ENCODE results near the gene TUBB3.

TUBB3 gene

GRCh38 chr16:89957216-89957785, 34.2 kb downstream of the TUBB3 start:
- Histone ChIP-seq H3K9me3 (replicated peaks in 1 of 11) (no peaks in the 10 kb centered on the region), H3K27me3 (no peaks in the 10 kb centered on the region), H3K9ac (peak overlapping the region in 9 of 11 experiments; percentile 18 to 64 (median 56); a peak in 15 of 22 replicates), H3K4me2 (peak overlapping the region in 9 of 11 experiments; percentile 6 to 95 (median 77); a peak in 18 of 22 replicates), H3K4me1 (peaks cover 30 to 65% (median 52%) of the 10 kb centered on the region in 10 experiments), H3K4me3 (peak overlapping the region in 3 of 10 experiments; percentile 2 to 33 (median 7); a peak in 2 of 20 replicates), H4K20me1 (peaks cover 20 to 56% (median 31%) of the 10 kb centered on the region in 11 experiments; a peak in 19 of 22 replicates), H3K27ac (peak overlapping the region in 10 of 11 experiments; percentile 23 to 81 (median 63); a peak in 16 of 22 replicates), H3K36me3 (peaks cover 30 to 71% (median 54%) of the 10 kb centered on the region in 11 experiments)
- TF ChIP-seq Cebpa-rat (IDR thresholded peaks at IDR 0.05) = no peak

DNA sequence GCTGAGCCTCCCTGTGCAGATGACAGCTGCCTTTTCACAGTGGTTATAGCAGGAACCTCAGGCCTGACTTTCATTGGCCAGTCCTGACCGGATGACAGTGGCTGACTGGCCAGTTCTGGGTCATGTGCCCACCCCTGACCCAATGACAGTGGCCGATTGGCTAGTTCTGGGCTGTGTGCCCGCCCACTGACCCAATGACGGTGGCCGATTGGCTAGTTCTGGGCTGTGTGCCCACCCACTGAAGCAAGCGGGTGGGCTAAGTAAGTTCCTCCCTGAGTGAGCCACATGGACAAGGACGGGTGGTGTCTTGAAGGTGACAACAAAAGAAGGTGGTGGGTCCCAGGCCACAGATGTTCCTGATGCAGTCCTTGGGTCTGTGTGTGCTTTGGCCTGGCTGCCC, 34.9 kb downstream of the TUBB3 start:
- Histone ChIP-seq H3K4me2 (peak overlapping the region in 5 of 11 experiments; percentile 77 to 95 (median 92); a peak in 11 of 22 replicates), H3K36me3 (peaks cover 30 to 73% (median 57%) of the 10 kb centered on the region in 11 experiments), H3K9ac (peak overlapping the region in 2 of 11 experiments; percentile 58 to 64; a peak in 1 of 22 replicates), H3K4me3 (no peak overlapping the region), H3K9me3 (replicated peaks in 1 of 11) (no peaks in the 10 kb centered on the region), H4K20me1 (peaks cover 12 to 49% (median 24%) of the 10 kb centered on the region in 11 experiments; a peak in 19 of 22 replicates), H3K27me3 (no peaks in the 10 kb centered on the region), H3K27ac (peak overlapping the region in 6 of 11 experiments; percentile 1 to 81 (median 69); a peak in 8 of 22 replicates), H3K4me1 (peaks cover 26 to 59% (median 50%) of the 10 kb centered on the region in 10 experiments)
- no peak for TF ChIP-seq Cebpa-rat (IDR thresholded peaks at IDR 0.05)

DNA sequence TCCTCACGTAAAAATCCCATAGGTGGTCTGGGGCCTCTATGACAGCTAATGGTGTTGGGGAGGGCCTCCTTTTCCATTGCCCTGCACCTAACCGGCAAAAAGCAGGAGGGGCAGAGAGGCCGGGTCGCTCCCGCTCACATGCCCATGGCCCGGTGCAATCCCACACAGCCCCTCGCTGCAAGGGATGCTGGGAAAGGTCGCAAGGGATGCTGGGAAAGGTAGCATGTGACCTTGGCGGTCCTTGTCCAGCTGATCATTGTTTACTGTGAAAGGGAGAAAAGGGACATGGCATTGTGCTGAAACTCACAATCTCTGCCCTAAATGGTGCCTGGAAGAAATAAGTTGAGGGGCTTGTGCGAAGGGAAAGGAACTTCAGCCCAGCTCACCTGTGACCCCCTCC, 35.5 kb downstream of the TUBB3 start:
- peak overlapping the region in 2 of 11 experiments; percentile 16 to 28; a peak in 1 of 22 replicates for H3K27ac ChIP-seq
- H3K9me3 ChIP-seq (replicated peaks in 1 of 11) = no peaks in the 10 kb centered on the region
- TF ChIP-seq Cebpa-rat (IDR thresholded peaks at IDR 0.05) = no peak
- no peaks in the 10 kb centered on the region for H3K27me3 ChIP-seq
- H4K20me1 ChIP-seq = peaks cover 7 to 43% (median 19%) of the 10 kb centered on the region in 11 experiments; a peak in 19 of 22 replicates
- peaks cover 30 to 77% (median 62%) of the 10 kb centered on the region in 11 experiments for H3K36me3 ChIP-seq
- H3K9ac ChIP-seq = no peak overlapping the region
- H3K4me3 ChIP-seq = no peak overlapping the region
- H3K4me1 ChIP-seq = peaks cover 21 to 54% (median 45%) of the 10 kb centered on the region in 10 experiments
- H3K4me2 ChIP-seq = peak overlapping the region in 3 of 11 experiments; percentile 77 to 95 (median 92); a peak in 3 of 22 replicates

GRCh38 chr16:89960966-89961365, 37.8 kb downstream of the TUBB3 start:
- Histone ChIP-seq H3K9ac (0 out of 22 replicates have a peak overlapping the region, but pooled peaks of 1 of the 11 experiments have one; percentile 9), H3K36me3 (peaks cover 34 to 86% (median 73%) of the 10 kb centered on the region in 11 experiments), H3K4me1 (peaks cover 10 to 30% (median 24%) of the 10 kb centered on the region in 10 experiments; a peak in 19 of 20 replicates), H4K20me1 (peaks cover 0 to 22% (median 0%) of the 10 kb centered on the region in 11 experiments; a peak in 7 of 22 replicates), H3K4me2 (no peak overlapping the region), H3K27ac (no peak overlapping the region), H3K4me3 (no peak overlapping the region), H3K9me3 (replicated peaks in 1 of 11) (no peaks in the 10 kb centered on the region), H3K27me3 (no peaks in the 10 kb centered on the region)
- TF ChIP-seq Cebpa-rat (IDR thresholded peaks at IDR 0.05) = no peak

DNA sequence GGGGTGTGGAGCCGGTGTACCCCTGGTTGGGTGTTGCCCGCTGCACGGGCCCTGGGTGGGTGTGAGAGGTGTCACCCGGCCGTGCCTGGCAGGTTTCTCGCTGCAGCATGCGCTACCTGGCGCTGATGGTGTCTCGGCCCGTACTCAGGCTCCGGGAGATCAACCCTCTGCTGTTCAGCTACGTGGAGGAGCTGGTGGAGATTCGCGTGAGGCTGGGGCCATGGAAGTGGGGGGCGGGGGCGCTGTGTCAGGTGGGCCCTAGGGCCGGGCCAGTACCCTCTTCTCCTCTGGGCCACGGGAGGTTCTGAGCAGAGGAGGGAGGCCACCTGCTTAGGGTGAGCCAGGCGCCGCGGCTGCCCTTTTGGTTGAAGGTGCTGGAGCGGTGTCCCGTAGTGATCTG, 38.8 kb downstream of the TUBB3 start:
- TF ChIP-seq Cebpa-rat (IDR thresholded peaks at IDR 0.05) = no peak
- H3K4me3 ChIP-seq = no peak overlapping the region
- H3K36me3 ChIP-seq = peaks cover 38 to 95% (median 69%) of the 10 kb centered on the region in 11 experiments
- H3K27me3 ChIP-seq = no peaks in the 10 kb centered on the region
- no peak overlapping the region for H3K4me2 ChIP-seq
- peaks cover 3 to 21% (median 17%) of the 10 kb centered on the region in 10 experiments; a peak in 19 of 20 replicates for H3K4me1 ChIP-seq
- H4K20me1 ChIP-seq = peaks cover 0 to 28% (median 0%) of the 10 kb centered on the region in 11 experiments; a peak in 7 of 22 replicates
- no peaks in the 10 kb centered on the region for H3K9me3 ChIP-seq (replicated peaks in 1 of 11)
- no peak overlapping the region for H3K9ac ChIP-seq
- no peak overlapping the region for H3K27ac ChIP-seq

- Histone ChIP-seq H3K27me3 (no peaks in the 10 kb centered on the region), H3K4me3 (no peak overlapping the region), H4K20me1 (peaks cover 0 to 38% (median 5%) of the 10 kb centered on the region in 11 experiments; a peak in 11 of 22 replicates), H3K9me3 (replicated peaks in 1 of 11) (no peaks in the 10 kb centered on the region), H3K27ac (no peak overlapping the region), H3K4me1 (peaks cover 0 to 19% (median 12%) of the 10 kb centered on the region in 10 experiments; a peak in 16 of 20 replicates), H3K9ac (peak overlapping the region in 1 of 11 experiments; percentile 8; a peak in 1 of 22 replicates), H3K36me3 (peaks cover 31 to 94% (median 67%) of the 10 kb centered on the region in 11 experiments), H3K4me2 (no peak overlapping the region)
- TF ChIP-seq Cebpa-rat (IDR thresholded peaks at IDR 0.05) = no peak
Measured at GRCh38 chr16:89962754-89963498, 39.8 kb downstream of the TUBB3 start.

DNA sequence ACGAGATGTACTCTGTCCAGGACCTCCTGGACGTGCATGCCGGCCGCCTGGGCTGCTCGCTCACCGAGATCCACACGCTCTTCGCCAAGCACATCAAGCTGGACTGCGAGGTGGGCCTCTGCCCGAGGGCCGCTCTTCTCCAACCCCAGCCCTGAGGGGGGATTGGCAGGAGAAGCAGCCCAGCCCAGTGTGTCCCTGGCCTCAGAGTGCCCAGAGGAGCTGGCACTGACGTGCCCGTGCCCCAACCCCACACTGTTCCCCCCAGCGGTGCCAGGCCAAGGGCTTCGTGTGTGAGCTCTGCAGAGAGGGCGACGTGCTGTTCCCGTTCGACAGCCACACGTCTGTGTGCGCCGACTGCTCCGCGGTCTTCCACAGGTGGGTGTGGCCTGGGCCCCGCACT, 41.1 kb downstream of the TUBB3 start:
- no peaks in the 10 kb centered on the region for H3K27me3 ChIP-seq
- peaks cover 18 to 81% (median 54%) of the 10 kb centered on the region in 11 experiments; a peak in 21 of 22 replicates for H3K36me3 ChIP-seq
- peaks cover 4 to 26% (median 13%) of the 10 kb centered on the region in 10 experiments for H3K4me1 ChIP-seq
- TF ChIP-seq Cebpa-rat (IDR thresholded peaks at IDR 0.05) = no peak
- H4K20me1 ChIP-seq = peaks cover 0 to 48% (median 11%) of the 10 kb centered on the region in 11 experiments; a peak in 13 of 22 replicates
- H3K9me3 ChIP-seq (replicated peaks in 1 of 11) = no peaks in the 10 kb centered on the region
- no peak overlapping the region for H3K4me2 ChIP-seq
- no peak overlapping the region; a peak in 1 of 22 replicates for H3K9ac ChIP-seq
- no peak overlapping the region for H3K4me3 ChIP-seq
- no peak overlapping the region for H3K27ac ChIP-seq

- no peak for TF ChIP-seq Cebpa-rat (IDR thresholded peaks at IDR 0.05)
- H3K4me1 ChIP-seq = peaks cover 19 to 40% (median 26%) of the 10 kb centered on the region in 10 experiments
- H3K4me2 ChIP-seq = no peak overlapping the region
Measured at GRCh38 chr16:89965447-89966225, 42.5 kb downstream of the TUBB3 start.

More at GRCh38 chr16:89965447-89966225, 42.5 kb downstream of the TUBB3 start:
- Histone ChIP-seq H3K9me3 (replicated peaks in 1 of 11) (no peaks in the 10 kb centered on the region), H3K4me3 (no peak overlapping the region), H3K36me3 (peaks cover 18 to 69% (median 47%) of the 10 kb centered on the region in 11 experiments; a peak in 21 of 22 replicates), H3K27ac (no peak overlapping the region), H3K27me3 (no peaks in the 10 kb centered on the region), H4K20me1 (peaks cover 0 to 51% (median 14%) of the 10 kb centered on the region in 11 experiments; a peak in 15 of 22 replicates), H3K9ac (no peak overlapping the region)
